Ishikawa (cell line): ENCODE data around the gene FOXP1.

Source experiments
- CEBPB ChIP-seq: IDR thresholded peaks from 2 replicates; pipeline ENCODE4 v1.6.1; 2012
- CREB1 ChIP-seq: IDR thresholded peaks from 2 replicates; pipeline ENCODE4 v1.6.1; 2012; ENCODE audit warnings: low read depth
- EP300 ChIP-seq: IDR thresholded peaks from 2 replicates; pipeline ENCODE4 v1.6.1; 2012; ENCODE audit warnings: borderline replicate concordance
- FOXM1 ChIP-seq: IDR thresholded peaks from 2 replicates; pipeline ENCODE4 v1.6.1; 2012; ENCODE audit warnings: low read depth, borderline replicate concordance
- RAD21 ChIP-seq: IDR thresholded peaks from 2 replicates; pipeline ENCODE4 v1.6.1; 2012; ENCODE audit warnings: low read depth
- TAF1 ChIP-seq: IDR thresholded peaks from 2 replicates; pipeline ENCODE4 v1.6.1; 2012; ENCODE audit warnings: low read depth, mild to moderate bottlenecking
- TCF12 ChIP-seq: IDR thresholded peaks from 2 replicates; pipeline ENCODE4 v1.6.1; 2012; ENCODE audit warnings: low read depth
- TEAD4 ChIP-seq: IDR thresholded peaks from 2 replicates; pipeline ENCODE4 v1.6.1; 2012
- USF1 ChIP-seq: IDR thresholded peaks from 2 replicates; pipeline ENCODE4 v1.6.1; 2012
- YY1 ChIP-seq: IDR thresholded peaks from 2 replicates; pipeline ENCODE4 v1.6.1; 2012; ENCODE audit warnings: low read depth
- TF ChIP-seq, protein P1 (sequence below): IDR thresholded peaks from 2 replicates; pipeline ENCODE4 v1.6.1; 2012; ENCODE audit warnings: low read depth, mild to moderate bottlenecking
- TF ChIP-seq, protein P2 (sequence below): IDR thresholded peaks from 2 replicates; pipeline ENCODE4 v1.6.1; 2012

- TF ChIP-seq CEBPB, result no peak
- TF ChIP-seq RAD21, result no peak
- TF ChIP-seq TEAD4, result no peak
- no peak for TF ChIP-seq EP300
- TF ChIP-seq TCF12, result no peak
- no peak for TF ChIP-seq CREB1
- no peak for TF ChIP-seq FOXM1
- TF ChIP-seq, protein P1, sequence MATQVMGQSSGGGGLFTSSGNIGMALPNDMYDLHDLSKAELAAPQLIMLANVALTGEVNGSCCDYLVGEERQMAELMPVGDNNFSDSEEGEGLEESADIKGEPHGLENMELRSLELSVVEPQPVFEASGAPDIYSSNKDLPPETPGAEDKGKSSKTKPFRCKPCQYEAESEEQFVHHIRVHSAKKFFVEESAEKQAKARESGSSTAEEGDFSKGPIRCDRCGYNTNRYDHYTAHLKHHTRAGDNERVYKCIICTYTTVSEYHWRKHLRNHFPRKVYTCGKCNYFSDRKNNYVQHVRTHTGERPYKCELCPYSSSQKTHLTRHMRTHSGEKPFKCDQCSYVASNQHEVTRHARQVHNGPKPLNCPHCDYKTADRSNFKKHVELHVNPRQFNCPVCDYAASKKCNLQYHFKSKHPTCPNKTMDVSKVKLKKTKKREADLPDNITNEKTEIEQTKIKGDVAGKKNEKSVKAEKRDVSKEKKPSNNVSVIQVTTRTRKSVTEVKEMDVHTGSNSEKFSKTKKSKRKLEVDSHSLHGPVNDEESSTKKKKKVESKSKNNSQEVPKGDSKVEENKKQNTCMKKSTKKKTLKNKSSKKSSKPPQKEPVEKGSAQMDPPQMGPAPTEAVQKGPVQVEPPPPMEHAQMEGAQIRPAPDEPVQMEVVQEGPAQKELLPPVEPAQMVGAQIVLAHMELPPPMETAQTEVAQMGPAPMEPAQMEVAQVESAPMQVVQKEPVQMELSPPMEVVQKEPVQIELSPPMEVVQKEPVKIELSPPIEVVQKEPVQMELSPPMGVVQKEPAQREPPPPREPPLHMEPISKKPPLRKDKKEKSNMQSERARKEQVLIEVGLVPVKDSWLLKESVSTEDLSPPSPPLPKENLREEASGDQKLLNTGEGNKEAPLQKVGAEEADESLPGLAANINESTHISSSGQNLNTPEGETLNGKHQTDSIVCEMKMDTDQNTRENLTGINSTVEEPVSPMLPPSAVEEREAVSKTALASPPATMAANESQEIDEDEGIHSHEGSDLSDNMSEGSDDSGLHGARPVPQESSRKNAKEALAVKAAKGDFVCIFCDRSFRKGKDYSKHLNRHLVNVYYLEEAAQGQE, result no peak
- TF ChIP-seq USF1, result no peak
- TF ChIP-seq, protein P2, sequence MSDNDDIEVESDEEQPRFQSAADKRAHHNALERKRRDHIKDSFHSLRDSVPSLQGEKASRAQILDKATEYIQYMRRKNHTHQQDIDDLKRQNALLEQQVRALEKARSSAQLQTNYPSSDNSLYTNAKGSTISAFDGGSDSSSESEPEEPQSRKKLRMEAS, result no peak
- no peak for TF ChIP-seq TAF1
- TF ChIP-seq YY1, result no peak
Measured at GRCh38 chr3:71214797-71215196, 368.7 kb downstream of the FOXP1 start.
